ENCODE measurements around the gene EOGT. TPM values are rescaled to one million over a fixed set of nuclear protein-coding genes. Genes with fewer than 3 reads are reported as not detected.

Gene EOGT
- total RNA-seq, 6 donors from 2014 or later: 29.9 to 79.6 (median 40.9) TPM

GRCh38 chr3:68931406-68932149 lies 81.9 kb downstream of the EOGT start:
- ATAC-seq (ENCODE audit: low FRiP score in 2 of 2) (no peak), DNase-seq (peak in 1 of 2 donors; percentile 32)
- peaks cover 0 to 23% (median 12%) of the 10 kb centered on the region in 4 donors for H3K27me3 ChIP-seq
- H3K36me3 ChIP-seq: no peaks in the 10 kb centered on the region
- peak overlapping the region in 3 of 4 donors; percentile 22 to 36 (median 35) for H3K4me3 ChIP-seq
- peaks cover 8 to 21% (median 12%) of the 10 kb centered on the region in 4 donors for H3K4me1 ChIP-seq
- no peaks in the 10 kb centered on the region for H3K9me3 ChIP-seq
- no peak overlapping the region for H3K27ac ChIP-seq
- no peak for TF ChIP-seq POLR2A (IDR thresholded peaks at IDR 0.05)
- TF ChIP-seq EP300 (IDR thresholded peaks at IDR 0.05): no peak
- 2 to 5% methylated on average over 24 to 41 of the region's 41 CpGs for WGBS, 2 donors

Small RNA genes within 50 kb of the gene (small RNA-seq; reads per million reads assigned to genes)
- 0 to 0.07 (median 0) reads per million in 4 donors for gene MIR3136

Other genes with a start within 250 kb of the EOGT start
- gene TAFA4, start 81.1 kb downstream of the EOGT start, total RNA-seq: under 1 TPM in 3 of 6 donors, not detected in 3; 0.26 to 0.89 (median 0.55) TPM
- 100 to 1,000 TPM in 1 of 6 donors, 10 to 100 TPM in 5; 30.2 to 212 (median 53.0) TPM for gene TMF1, start 38.6 kb upstream of the EOGT start, total RNA-seq
- 10 to 100 TPM; 36.8 to 71.9 (median 50.5) TPM for gene UBA3, start 66.7 kb upstream of the EOGT start, total RNA-seq
- gene ARL6IP5, start 71.3 kb upstream of the EOGT start, total RNA-seq: 100 to 1,000 TPM in 4 of 6 donors, 10 to 100 TPM in 2; 34.6 to 145 (median 125) TPM
- 1 to 10 TPM in 1 of 6 donors, under 1 TPM in 3, not detected in 2; 0.17 to 4.2 (median 0.40) TPM for gene LMOD3, start 108.9 kb upstream of the EOGT start, total RNA-seq